Peyer's patch (tissue), 4 donors: ENCODE results near the gene WDHD1. TPM values are rescaled to one million over a fixed set of nuclear protein-coding genes. Genes with fewer than 3 reads are reported as not detected.

Experiments
- DNase-seq, 3 donors: peaks; one replicate each; pipeline ENCODE4 v3.0.0-alpha.2; 2017 to 2019
- H3K27ac ChIP-seq, 4 donors: fragments of 200-600 bp; sonication (generic); one replicate each; pipeline ENCODE4 v1.5.1; 2016 to 2019
- H3K27me3 ChIP-seq, 2 donors: fragments of 200-600 bp; sonication (generic); one replicate each; pipeline ENCODE4 v1.5.1; 2019
- H3K36me3 ChIP-seq, 3 donors: fragments of 200-600 bp; sonication (generic); one replicate each; pipeline ENCODE4 v1.5.1; 2016 to 2019
- H3K4me1 ChIP-seq, 4 donors: fragments of 200-600 bp; sonication (generic); one replicate each; pipeline ENCODE4 v1.5.1; 2016 to 2019
- H3K4me3 ChIP-seq, 4 donors: fragments of 200-600 bp; sonication (generic); 1 replicate in 3 of 4; 2 replicates in 1 of 4; pipeline ENCODE4 v1.5.1; 2016 to 2019; ENCODE audit warnings: mild to moderate bottlenecking in 1 of 4
- H3K9me3 ChIP-seq, 4 donors: fragments of 200-600 bp; sonication (generic); one replicate each; pipeline ENCODE4 v1.5.1; 2016 to 2019; ENCODE audit warnings: mild to moderate bottlenecking in 1 of 4
- POLR2A ChIP-seq, 2 donors: fragments of 450-650 bp; IDR thresholded peaks; one replicate each; pipeline ENCODE4 v1.5.1; 2017; ENCODE audit warnings: antibody characterized with exemption in 2 of 2, mild to moderate bottlenecking in 2 of 2, moderate library complexity in 2 of 2
- total RNA-seq, 4 donors: library from RNA; depleted of rRNA; stranded (reverse); fragments of >200 nt; gene quantifications; one replicate each; pipeline ENCODE4 v1.1.0, GENCODE V29; 2016
- TF ChIP-seq, protein P1 (sequence below), 6 experiments: fragments of 450-650 bp in 4 of 6; fragments of 200-600 bp in 2 of 6; sonication (generic) in 1 of 6; IDR thresholded peaks; one replicate each; pipeline ENCODE4 v1.5.1; 2017 to 2019; ENCODE audit warnings: antibody characterized with exemption in 6 of 6, mild to moderate bottlenecking in 3 of 6, moderate library complexity in 1 of 6

WDHD1 gene, protein sequence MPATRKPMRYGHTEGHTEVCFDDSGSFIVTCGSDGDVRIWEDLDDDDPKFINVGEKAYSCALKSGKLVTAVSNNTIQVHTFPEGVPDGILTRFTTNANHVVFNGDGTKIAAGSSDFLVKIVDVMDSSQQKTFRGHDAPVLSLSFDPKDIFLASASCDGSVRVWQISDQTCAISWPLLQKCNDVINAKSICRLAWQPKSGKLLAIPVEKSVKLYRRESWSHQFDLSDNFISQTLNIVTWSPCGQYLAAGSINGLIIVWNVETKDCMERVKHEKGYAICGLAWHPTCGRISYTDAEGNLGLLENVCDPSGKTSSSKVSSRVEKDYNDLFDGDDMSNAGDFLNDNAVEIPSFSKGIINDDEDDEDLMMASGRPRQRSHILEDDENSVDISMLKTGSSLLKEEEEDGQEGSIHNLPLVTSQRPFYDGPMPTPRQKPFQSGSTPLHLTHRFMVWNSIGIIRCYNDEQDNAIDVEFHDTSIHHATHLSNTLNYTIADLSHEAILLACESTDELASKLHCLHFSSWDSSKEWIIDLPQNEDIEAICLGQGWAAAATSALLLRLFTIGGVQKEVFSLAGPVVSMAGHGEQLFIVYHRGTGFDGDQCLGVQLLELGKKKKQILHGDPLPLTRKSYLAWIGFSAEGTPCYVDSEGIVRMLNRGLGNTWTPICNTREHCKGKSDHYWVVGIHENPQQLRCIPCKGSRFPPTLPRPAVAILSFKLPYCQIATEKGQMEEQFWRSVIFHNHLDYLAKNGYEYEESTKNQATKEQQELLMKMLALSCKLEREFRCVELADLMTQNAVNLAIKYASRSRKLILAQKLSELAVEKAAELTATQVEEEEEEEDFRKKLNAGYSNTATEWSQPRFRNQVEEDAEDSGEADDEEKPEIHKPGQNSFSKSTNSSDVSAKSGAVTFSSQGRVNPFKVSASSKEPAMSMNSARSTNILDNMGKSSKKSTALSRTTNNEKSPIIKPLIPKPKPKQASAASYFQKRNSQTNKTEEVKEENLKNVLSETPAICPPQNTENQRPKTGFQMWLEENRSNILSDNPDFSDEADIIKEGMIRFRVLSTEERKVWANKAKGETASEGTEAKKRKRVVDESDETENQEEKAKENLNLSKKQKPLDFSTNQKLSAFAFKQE
- 1 to 10 TPM in 2 of 4 donors, under 1 TPM in 2; 0.70 to 2.5 (median 1.0) TPM for total RNA-seq

DNA sequence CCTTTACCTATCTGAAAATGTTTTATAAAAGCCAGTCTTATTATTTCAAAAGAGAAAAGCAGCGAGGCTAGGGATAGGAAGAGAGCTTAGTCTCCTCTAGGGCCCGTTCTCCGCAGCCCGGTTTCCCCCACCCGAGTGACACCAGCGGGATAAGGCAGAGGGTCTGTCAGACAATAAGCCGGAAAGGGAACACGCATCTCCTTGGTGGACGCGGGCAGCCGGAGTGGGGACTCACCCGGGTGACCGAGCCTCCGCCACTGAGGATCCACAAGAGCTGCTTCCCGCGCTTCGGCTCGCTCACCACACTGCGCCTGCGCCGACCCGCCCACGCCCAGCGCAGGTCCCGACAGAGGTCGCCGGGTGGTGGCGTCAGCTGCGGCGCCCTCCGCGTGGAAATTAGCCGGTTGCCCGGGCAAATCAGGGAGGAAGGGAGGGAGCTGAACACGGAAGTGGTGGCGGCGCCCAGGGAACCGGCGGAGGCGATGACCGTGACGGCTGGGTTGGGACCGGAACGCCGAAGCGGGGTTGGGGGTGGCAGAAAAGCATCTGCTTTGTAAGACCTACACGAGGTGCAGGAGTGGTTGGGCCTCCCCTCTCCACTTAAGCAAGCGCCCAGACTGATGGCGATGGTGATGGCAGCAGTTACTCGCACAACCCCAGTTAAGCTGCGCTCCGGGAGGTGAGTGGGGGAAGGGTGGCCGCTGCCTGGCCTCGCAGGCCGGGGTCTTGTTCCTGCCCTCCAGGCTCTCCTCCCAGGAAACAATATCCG lies at the start of gene WDHD1, which contains the start of gene SOCS4:
Gene WDHD1 (minus strand): TSS at position 307 of the 769 bp plus-strand sequence. CDS start 312 bp downstream, outside the sequence.
Gene SOCS4 (plus strand): TSS at position 444 of the 769 bp plus-strand sequence. CDS start 15,806 bp downstream, outside the sequence.
- Histone ChIP-seq H3K9me3 (no peaks in the 10 kb centered on the region), H3K36me3 (no peaks in the 10 kb centered on the region), H3K27ac (peak within 1 kb of the TSS; percentile 84 to 86 (median 84)), H3K27me3 (no peaks in the 10 kb centered on the region), H3K4me3 (peak within 1 kb of the TSS; percentile 70 to 84 (median 70)), H3K4me1 (peaks cover 0 to 32% (median 7%) of the 10 kb centered on the region in 4 donors)
- TF ChIP-seq POLR2A (IDR thresholded peaks at IDR 0.05): peak; percentile 69 to 83
- TF ChIP-seq, protein P1, sequence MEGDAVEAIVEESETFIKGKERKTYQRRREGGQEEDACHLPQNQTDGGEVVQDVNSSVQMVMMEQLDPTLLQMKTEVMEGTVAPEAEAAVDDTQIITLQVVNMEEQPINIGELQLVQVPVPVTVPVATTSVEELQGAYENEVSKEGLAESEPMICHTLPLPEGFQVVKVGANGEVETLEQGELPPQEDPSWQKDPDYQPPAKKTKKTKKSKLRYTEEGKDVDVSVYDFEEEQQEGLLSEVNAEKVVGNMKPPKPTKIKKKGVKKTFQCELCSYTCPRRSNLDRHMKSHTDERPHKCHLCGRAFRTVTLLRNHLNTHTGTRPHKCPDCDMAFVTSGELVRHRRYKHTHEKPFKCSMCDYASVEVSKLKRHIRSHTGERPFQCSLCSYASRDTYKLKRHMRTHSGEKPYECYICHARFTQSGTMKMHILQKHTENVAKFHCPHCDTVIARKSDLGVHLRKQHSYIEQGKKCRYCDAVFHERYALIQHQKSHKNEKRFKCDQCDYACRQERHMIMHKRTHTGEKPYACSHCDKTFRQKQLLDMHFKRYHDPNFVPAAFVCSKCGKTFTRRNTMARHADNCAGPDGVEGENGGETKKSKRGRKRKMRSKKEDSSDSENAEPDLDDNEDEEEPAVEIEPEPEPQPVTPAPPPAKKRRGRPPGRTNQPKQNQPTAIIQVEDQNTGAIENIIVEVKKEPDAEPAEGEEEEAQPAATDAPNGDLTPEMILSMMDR (IDR thresholded peaks at IDR 0.05): peak in 4 of 6 experiments; percentile 2 to 17 (median 8)
- DNase-seq: peak; percentile 91 to 97 (median 97)

DNA sequence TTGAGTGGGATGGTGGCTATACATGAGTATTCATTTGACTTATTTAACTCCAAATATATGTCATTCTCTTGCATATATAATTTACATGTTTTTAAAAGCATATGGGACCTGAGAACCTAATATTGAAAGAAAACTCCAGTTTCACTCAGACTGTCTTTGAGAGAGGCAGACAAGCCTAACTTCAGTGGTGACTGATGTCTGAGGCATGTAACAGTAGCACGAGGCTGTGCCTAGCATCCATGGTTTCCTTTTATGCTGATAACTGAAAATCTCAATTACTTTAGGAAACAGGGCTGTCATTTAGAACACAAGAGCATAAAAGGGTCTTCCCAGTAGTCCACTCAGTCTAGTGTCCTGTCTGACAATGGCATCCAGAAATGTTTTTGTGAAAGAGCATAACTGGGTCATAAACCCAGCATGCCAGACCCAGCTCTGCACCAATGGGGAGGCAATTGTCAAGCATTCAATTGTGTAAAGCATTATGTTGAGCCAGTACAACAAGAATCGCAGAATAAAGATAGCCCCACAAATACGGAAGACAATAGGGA lies 48.8 kb upstream of the WDHD1 start:
- Histone ChIP-seq H3K9me3 (no peaks in the 10 kb centered on the region), H3K27ac (no peak overlapping the region), H3K4me1 (no peaks in the 10 kb centered on the region), H3K27me3 (no peaks in the 10 kb centered on the region), H3K36me3 (no peaks in the 10 kb centered on the region), H3K4me3 (no peak overlapping the region)
- TF ChIP-seq, protein P1 (IDR thresholded peaks at IDR 0.05): no peak
- no peak for TF ChIP-seq POLR2A (IDR thresholded peaks at IDR 0.05)
- DNase-seq: no peak

DNA sequence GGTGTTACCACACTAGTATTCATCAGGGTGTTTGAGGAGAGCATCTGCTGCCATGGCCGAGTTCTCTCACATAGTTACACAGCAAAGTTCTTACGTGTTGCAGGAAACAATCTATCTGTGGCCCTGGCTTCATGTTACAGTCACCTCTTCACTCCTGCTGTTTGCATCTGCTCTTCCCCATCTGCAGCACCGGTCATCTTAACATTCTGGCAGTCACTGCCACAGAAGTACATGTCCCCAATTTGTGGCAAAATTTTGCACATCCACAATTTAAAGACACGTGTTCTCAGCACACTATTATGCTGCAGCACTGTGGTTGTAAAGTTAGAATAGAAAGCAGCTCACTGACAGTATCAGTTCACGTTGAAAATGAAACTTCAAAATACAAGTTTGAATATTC lies 47.8 kb upstream of the WDHD1 start:
- Histone ChIP-seq H3K27me3 (no peaks in the 10 kb centered on the region), H3K4me1 (no peaks in the 10 kb centered on the region), H3K27ac (no peak overlapping the region), H3K9me3 (no peaks in the 10 kb centered on the region), H3K36me3 (no peaks in the 10 kb centered on the region), H3K4me3 (peak overlapping the region in 1 of 4 donors; percentile 6)
- no peak for DNase-seq
- TF ChIP-seq, protein P1 (IDR thresholded peaks at IDR 0.05): no peak
- no peak for TF ChIP-seq POLR2A (IDR thresholded peaks at IDR 0.05)

DNA sequence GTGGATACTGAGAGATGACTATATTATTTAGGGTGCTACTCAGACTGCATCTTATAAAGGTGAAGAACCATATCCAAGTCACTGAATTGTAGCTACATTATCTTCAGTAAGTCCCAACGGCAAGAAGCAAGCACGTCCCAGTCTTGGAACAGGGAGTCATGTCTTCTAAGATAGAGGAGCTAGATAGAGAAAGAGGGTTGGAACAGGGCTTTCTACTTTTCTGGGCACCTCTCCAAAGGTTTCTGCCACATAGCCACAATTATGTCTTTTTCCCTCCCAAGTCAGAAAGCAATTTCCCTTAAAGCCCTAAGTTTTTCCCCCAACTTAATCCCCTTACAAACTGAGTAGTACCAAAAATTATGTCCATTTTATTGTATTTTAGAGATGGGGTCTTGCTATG lies 47.0 kb upstream of the WDHD1 start:
- no peak for TF ChIP-seq POLR2A (IDR thresholded peaks at IDR 0.05)
- TF ChIP-seq, protein P1 (IDR thresholded peaks at IDR 0.05): no peak
- Histone ChIP-seq H3K36me3 (no peaks in the 10 kb centered on the region), H3K27me3 (no peaks in the 10 kb centered on the region), H3K9me3 (no peaks in the 10 kb centered on the region), H3K4me1 (no peaks in the 10 kb centered on the region), H3K4me3 (no peak overlapping the region), H3K27ac (no peak overlapping the region)
- no peak for DNase-seq
